ENCODE measurements around the gene CCDC24.

CCDC24 gene

DNA sequence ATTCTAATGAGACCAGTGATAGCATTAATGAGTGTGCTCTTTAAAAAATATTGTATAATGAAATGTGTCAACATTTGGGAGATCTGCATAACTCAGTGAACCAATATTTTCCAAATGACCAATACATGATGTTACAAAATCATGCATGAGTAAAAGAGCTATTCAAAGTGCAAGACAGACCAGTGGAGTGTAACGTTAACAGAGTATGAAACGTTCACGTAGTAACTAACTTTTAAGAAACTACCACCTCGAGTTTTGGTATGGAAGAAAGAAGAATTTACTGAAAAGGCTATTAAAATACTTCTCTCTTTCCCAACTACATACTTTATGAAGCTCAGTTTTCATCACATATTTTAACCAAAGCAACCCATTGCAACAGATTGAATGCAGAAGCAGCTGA lies 49.4 kb downstream of the CCDC24 start:
- TF ChIP-seq, protein P1, sequence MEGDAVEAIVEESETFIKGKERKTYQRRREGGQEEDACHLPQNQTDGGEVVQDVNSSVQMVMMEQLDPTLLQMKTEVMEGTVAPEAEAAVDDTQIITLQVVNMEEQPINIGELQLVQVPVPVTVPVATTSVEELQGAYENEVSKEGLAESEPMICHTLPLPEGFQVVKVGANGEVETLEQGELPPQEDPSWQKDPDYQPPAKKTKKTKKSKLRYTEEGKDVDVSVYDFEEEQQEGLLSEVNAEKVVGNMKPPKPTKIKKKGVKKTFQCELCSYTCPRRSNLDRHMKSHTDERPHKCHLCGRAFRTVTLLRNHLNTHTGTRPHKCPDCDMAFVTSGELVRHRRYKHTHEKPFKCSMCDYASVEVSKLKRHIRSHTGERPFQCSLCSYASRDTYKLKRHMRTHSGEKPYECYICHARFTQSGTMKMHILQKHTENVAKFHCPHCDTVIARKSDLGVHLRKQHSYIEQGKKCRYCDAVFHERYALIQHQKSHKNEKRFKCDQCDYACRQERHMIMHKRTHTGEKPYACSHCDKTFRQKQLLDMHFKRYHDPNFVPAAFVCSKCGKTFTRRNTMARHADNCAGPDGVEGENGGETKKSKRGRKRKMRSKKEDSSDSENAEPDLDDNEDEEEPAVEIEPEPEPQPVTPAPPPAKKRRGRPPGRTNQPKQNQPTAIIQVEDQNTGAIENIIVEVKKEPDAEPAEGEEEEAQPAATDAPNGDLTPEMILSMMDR (IDR thresholded peaks at IDR 0.05; ENCODE audit: low read depth, low read length), result no peak
- no peak for DNase-seq (ENCODE audit: extremely low read depth, low read depth)

DNA sequence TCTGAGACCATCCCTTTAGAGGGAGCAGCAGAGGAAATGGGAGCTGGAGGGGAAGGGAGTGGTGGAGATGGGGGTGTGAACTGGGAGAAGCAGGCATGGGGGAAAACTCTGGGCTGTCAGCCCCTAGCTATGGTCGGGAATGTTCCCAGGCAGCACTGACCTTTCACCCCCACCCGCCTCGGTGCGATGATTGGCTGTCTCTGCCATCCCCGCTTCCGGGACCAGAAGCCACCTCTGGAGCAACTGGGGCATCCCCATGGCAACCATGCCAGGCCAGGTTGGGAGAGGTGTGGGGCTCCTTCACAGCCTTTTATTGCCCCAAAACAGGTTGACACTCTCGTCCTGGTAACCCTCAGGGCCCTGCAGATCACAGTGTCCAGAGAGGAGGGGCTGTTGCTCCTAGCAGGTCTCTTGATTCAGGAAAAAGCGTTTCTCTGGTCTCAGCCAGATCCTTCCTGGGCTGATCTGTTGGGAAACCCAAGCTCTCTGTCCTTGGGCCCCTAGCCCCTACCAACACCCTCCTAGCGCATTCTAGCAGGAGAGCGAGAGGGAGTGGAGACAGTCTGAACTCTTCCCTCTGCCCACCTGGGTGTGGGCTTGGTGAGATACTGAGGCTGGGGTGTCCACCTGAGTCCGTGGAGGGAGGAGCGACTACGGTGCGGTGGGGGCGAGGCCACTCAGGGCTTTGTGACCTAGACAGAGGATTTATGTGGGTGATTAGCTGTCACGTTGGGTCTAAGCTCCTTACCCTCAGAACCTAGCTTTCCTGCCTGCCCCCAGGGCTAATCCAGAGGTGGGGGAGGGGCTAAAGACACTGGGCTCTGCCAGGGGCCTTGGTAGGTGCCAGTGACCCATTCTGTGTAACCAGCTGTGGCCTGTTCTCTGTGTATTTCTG lies 52.0 kb downstream of the CCDC24 start:
- TF ChIP-seq, protein P1 (IDR thresholded peaks at IDR 0.05; ENCODE audit: low read depth, low read length), result no peak
- no peak for DNase-seq (ENCODE audit: extremely low read depth, low read depth)

GRCh38 chr1:44044071-44044801 lies 52.8 kb downstream of the CCDC24 start:
- TF ChIP-seq, protein P1 (IDR thresholded peaks at IDR 0.05; ENCODE audit: low read depth, low read length), result no peak
- DNase-seq (ENCODE audit: extremely low read depth, low read depth), result no peak

DNA sequence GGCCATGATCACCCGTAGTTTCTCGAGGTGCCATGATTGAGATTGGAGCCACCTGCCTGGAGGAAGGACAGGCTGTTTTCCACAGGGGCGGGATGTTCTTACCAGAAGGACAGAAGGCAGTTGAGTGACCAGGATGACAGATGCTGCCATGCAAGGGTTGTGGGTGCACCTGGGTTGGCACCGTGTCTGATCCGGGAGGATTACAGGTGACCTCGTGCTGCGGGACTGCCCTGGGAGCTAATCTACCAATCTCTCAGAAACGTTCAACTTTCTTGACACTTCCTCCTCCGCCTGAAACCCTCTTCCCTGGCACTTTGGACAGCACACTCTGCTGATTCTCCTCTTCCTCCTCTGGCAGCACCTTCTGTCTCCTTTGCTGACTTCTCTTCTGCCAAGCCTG lies 53.7 kb downstream of the CCDC24 start:
- TF ChIP-seq, protein P1 (IDR thresholded peaks at IDR 0.05; ENCODE audit: low read depth, low read length), result no peak
- DNase-seq (ENCODE audit: extremely low read depth, low read depth), result no peak

Data from AG09319 (cell line).